Muscle layer of colon (tissue), 2 donors: Measurements from ENCODE around the gene SH2D4B.
"Not testable (repeated sequence)": the region's sequence is repeated elsewhere in the genome, so short reads cannot be mapped to it uniquely, and the experiment has no call there.

Source experiments
- H3K27ac ChIP-seq: one replicate; pipeline ENCODE4 v1.7.0; 2013; ENCODE audit warnings: low read depth, mild to moderate bottlenecking, low read length, moderate library complexity
- H3K27me3 ChIP-seq, 2 donors: one replicate each; pipeline ENCODE4 v1.7.0; 2013; ENCODE audit warnings: low read length in 2 of 2, mild to moderate bottlenecking in 2 of 2; ENCODE audit not compliant: insufficient read depth in 2 of 2, control insufficient read depth in 1 of 2
- H3K36me3 ChIP-seq: one replicate; pipeline ENCODE4 v1.7.0; 2013; ENCODE audit warnings: mild to moderate bottlenecking, low read length; ENCODE audit not compliant: insufficient read depth
- H3K4me1 ChIP-seq: one replicate; pipeline ENCODE4 v1.7.0; 2013; ENCODE audit warnings: mild to moderate bottlenecking, low read length; ENCODE audit not compliant: insufficient read depth
- H3K4me3 ChIP-seq, 2 donors: one replicate each; pipeline ENCODE4 v1.7.0; 2013; ENCODE audit warnings: low read length in 2 of 2, low read depth in 1 of 2, mild to moderate bottlenecking in 1 of 2, moderate library complexity in 1 of 2
- H3K9ac ChIP-seq: one replicate; pipeline ENCODE4 v1.7.0; 2013; ENCODE audit warnings: low read length
- H3K9me3 ChIP-seq: one replicate; pipeline ENCODE4 v1.7.0; 2013; ENCODE audit warnings: mild to moderate bottlenecking, low read length
- donor health status: abdominal sarcoma.
- donor health status: Adenocarcinoma of cecum.

Gene SH2D4B

DNA sequence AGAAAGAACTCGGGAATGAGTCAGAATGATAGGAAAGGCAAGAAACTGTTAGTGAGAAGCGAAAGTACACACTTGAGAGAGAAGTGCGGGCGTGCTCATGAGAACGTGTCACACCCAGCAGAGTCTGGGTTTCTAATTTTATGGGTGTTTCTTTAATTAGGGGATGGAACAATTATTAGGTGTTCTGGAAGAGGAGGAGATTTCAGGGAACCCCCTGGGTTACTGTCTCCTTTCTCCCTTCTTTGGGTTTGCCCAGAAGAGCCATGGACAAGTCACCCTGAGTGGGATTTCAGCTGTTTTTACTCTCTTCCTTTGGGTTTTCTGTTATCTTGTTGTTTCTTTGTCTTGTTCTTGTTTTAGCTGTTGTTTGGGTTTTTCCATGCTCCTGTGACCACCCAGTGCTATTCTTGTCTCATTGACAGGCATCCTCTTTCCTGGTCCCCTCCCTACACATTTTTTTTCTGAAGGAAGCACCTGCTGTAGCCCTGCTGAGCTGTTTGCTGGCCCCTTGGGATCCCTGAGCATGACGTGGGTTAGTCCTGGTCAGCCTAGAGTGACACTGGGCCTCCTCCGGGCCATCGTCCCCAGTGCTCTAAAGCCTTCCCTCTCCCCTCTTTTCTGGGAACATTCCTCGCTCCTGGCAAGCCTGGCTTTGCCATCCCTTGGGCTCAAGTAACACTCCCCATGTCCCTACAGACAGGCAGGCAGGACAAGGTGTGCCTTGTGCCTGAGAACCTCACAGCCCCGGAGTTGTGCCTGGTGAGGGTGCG is 3.5 kb downstream of the SH2D4B start:
- Histone ChIP-seq H3K4me1 (no peaks in the 10 kb centered on the region), H3K9ac (no peak overlapping the region), H3K4me3 (no peak overlapping the region), H3K27ac (no peak overlapping the region), H3K27me3 (no peaks in the 10 kb centered on the region), H3K36me3 (no peaks in the 10 kb centered on the region), H3K9me3 (no peaks in the 10 kb centered on the region)

DNA sequence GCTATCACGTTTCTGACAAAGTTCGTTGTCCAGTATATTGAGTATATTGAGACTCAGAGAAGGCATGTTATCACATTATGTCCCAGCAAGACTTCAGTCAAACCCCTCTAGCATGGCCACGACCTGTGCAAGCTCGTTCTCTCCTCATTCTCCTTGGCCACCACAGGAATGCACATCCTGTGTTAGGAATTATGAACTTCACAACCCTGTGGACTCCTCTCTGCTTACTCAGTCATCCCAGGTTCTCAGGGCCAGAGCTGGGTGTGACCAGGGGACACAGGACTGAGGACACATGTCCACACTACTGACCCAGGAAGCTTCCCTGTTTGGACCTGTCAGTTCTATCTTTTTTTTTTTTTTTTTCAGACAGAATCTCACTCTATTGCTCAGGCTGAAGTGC is 4.4 kb downstream of the SH2D4B start:
- no peaks in the 10 kb centered on the region for H3K36me3 ChIP-seq
- H3K9ac ChIP-seq: no peak overlapping the region
- H3K4me3 ChIP-seq: no peak overlapping the region
- no peaks in the 10 kb centered on the region for H3K4me1 ChIP-seq
- H3K27ac ChIP-seq: no peak overlapping the region
- H3K9me3 ChIP-seq: no peaks in the 10 kb centered on the region
- H3K27me3 ChIP-seq: no peaks in the 10 kb centered on the region

- Histone ChIP-seq H3K4me1 (no peaks in the 10 kb centered on the region), H3K9me3 (no peaks in the 10 kb centered on the region), H3K36me3 (no peaks in the 10 kb centered on the region), H3K9ac (no peak overlapping the region), H3K27me3 (no peaks in the 10 kb centered on the region), H3K27ac (no peak overlapping the region), H3K4me3 (no peak overlapping the region)
Measured at GRCh38 chr10:80542652-80543318, 5.1 kb downstream of the SH2D4B start.

DNA sequence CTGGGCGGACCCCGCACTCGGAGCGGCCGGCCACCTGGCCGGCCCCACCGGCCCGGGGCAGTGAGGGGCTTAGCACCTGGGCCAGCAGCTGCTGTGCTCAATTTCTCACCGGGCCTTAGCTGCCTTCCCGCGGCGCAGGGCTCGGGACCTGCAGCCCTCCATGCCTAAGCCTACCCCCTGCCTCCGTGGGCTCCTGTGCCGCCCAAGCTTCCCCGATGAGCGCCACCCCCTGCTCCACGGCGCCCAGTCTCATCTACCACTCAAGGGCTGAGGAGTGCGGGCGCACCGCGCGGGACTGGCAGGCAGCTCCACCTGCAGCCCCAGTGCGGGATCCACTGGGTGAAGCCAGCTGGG is 5.6 kb downstream of the SH2D4B start:
- not testable (repeated sequence) for H3K9me3 ChIP-seq, H3K9ac ChIP-seq, H3K4me3 ChIP-seq, H3K27me3 ChIP-seq, H3K4me1 ChIP-seq, H3K27ac ChIP-seq, H3K36me3 ChIP-seq

- no peak overlapping the region for H3K4me3 ChIP-seq
- no peaks in the 10 kb centered on the region for H3K9me3 ChIP-seq
- H3K27ac ChIP-seq: no peak overlapping the region
- H3K4me1 ChIP-seq: no peaks in the 10 kb centered on the region
- no peak overlapping the region for H3K9ac ChIP-seq
- H3K36me3 ChIP-seq: no peaks in the 10 kb centered on the region
- no peaks in the 10 kb centered on the region for H3K27me3 ChIP-seq
Measured at GRCh38 chr10:80544316-80544953, 6.7 kb downstream of the SH2D4B start.

GRCh38 chr10:80545258-80545881 is 7.7 kb downstream of the SH2D4B start:
- no peak overlapping the region for H3K9ac ChIP-seq

GRCh38 chr10:80552151-80552646 is 14.5 kb downstream of the SH2D4B start:
- H3K4me3 ChIP-seq: no peak overlapping the region
- no peaks in the 10 kb centered on the region for H3K4me1 ChIP-seq
- no peaks in the 10 kb centered on the region for H3K27me3 ChIP-seq
- H3K9me3 ChIP-seq: no peaks in the 10 kb centered on the region
- H3K36me3 ChIP-seq: no peaks in the 10 kb centered on the region
- no peak overlapping the region for H3K9ac ChIP-seq
- no peak overlapping the region for H3K27ac ChIP-seq

More at GRCh38 chr10:80545258-80545881, 7.7 kb downstream of the SH2D4B start:
- Histone ChIP-seq H3K4me1 (no peaks in the 10 kb centered on the region), H3K36me3 (no peaks in the 10 kb centered on the region), H3K9me3 (no peaks in the 10 kb centered on the region), H3K27me3 (no peaks in the 10 kb centered on the region), H3K4me3 (no peak overlapping the region), H3K27ac (no peak overlapping the region)

GRCh38 chr10:80553436-80553835 is 15.7 kb downstream of the SH2D4B start:
- Histone ChIP-seq H3K9ac (no peak overlapping the region), H3K4me1 (no peaks in the 10 kb centered on the region), H3K4me3 (no peak overlapping the region), H3K9me3 (no peaks in the 10 kb centered on the region), H3K27ac (no peak overlapping the region), H3K27me3 (no peaks in the 10 kb centered on the region), H3K36me3 (no peaks in the 10 kb centered on the region)

GRCh38 chr10:80554050-80554449 is 16.3 kb downstream of the SH2D4B start:
- Histone ChIP-seq H3K9ac (no peak overlapping the region), H3K4me1 (no peaks in the 10 kb centered on the region), H3K36me3 (no peaks in the 10 kb centered on the region), H3K9me3 (no peaks in the 10 kb centered on the region), H3K4me3 (no peak overlapping the region), H3K27ac (no peak overlapping the region), H3K27me3 (no peaks in the 10 kb centered on the region)

DNA sequence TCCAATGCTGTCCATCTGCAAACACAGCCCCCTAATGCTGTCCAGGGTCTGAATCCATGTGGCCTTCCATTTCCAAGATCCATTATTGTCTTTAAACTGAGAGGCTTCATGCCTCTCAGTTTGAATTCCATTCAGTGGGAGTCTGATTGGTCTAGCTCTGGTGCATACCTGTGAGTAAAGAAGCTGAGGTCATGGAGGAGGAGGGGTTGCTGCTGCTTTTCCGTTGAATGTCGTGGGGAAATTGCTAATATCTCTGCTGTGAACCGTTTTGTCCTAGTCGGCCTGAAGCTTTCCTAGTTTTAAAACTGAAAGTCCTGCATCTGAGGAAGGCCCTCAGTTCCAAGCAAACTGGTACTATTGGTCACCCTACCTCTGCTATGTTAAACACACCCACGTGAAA is 17.7 kb downstream of the SH2D4B start:
- Histone ChIP-seq H3K36me3 (no peaks in the 10 kb centered on the region), H3K9me3 (no peaks in the 10 kb centered on the region), H3K27me3 (no peaks in the 10 kb centered on the region), H3K4me3 (no peak overlapping the region), H3K27ac (no peak overlapping the region), H3K9ac (no peak overlapping the region), H3K4me1 (no peaks in the 10 kb centered on the region)

DNA sequence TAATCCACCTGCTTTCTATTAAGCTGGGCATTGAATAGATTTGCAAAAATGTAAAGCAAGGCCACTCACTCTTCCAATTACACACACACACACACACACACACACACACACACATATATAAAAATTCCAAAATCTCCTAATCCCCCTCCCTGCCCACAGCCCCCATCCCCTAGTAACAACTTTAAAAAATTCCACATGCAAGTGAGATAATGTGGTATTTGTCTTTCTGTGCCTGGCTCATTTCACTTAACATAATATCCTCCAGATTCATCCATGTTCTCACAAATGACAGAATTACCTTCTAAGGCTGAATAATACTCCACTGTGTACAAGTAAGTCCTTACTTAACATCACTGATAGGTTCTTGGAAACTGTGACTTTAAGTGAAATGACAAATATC is 24.2 kb downstream of the SH2D4B start:
- H3K4me1 ChIP-seq: no peaks in the 10 kb centered on the region
- no peak overlapping the region for H3K27ac ChIP-seq
- H3K27me3 ChIP-seq: no peaks in the 10 kb centered on the region
- H3K9ac ChIP-seq: no peak overlapping the region
- H3K9me3 ChIP-seq: no peaks in the 10 kb centered on the region
- H3K4me3 ChIP-seq: no peak overlapping the region
- H3K36me3 ChIP-seq: no peaks in the 10 kb centered on the region
